Endothelial cell (in vitro differentiated cells): ENCODE measurements around the gene ADGRB2. TPM values are rescaled to one million over a fixed set of nuclear protein-coding genes. Genes with fewer than 3 reads are reported as not detected.

Source experiments
- DNase-seq: peaks from one replicate; pipeline ENCODE4 v3.0.0; 2021; ENCODE audit warnings: low spot score
- H3K27ac Mint-ChIP-seq: one replicate; pipeline ENCODE4 v1.8.0; 2021; ENCODE audit warnings: mixed read lengths, inconsistent platforms; ENCODE audit not compliant: unreplicated experiment
- H3K27me3 Mint-ChIP-seq: one replicate; pipeline ENCODE4 v1.8.0; 2021; ENCODE audit warnings: mild to moderate bottlenecking, moderate library complexity, mixed read lengths, inconsistent platforms; ENCODE audit not compliant: unreplicated experiment
- H3K36me3 Mint-ChIP-seq: one replicate; pipeline ENCODE4 v1.8.0; 2021; ENCODE audit warnings: mild to moderate bottlenecking, low read depth, mixed read lengths, inconsistent platforms; ENCODE audit not compliant: unreplicated experiment
- H3K4me1 Mint-ChIP-seq: one replicate; pipeline ENCODE4 v1.8.0; 2021; ENCODE audit warnings: mild to moderate bottlenecking, mixed read lengths, inconsistent platforms; ENCODE audit not compliant: unreplicated experiment
- H3K4me3 Mint-ChIP-seq: one replicate; pipeline ENCODE4 v1.8.0; 2021; ENCODE audit warnings: mild to moderate bottlenecking, mixed read lengths, inconsistent platforms; ENCODE audit not compliant: unreplicated experiment
- H3K9me3 Mint-ChIP-seq: one replicate; pipeline ENCODE4 v1.8.0; 2021; ENCODE audit warnings: mixed read lengths, inconsistent platforms; ENCODE audit not compliant: unreplicated experiment
- total RNA-seq: library from RNA; stranded (reverse); fragmentation: NEBNext Ultra II Directional; extraction: Animal tissue kit (Norgen Biotek cat#: 25700); gene quantifications from one replicate; pipeline ENCODE4 v1.2.1, GENCODE V29; 2021; ENCODE audit not compliant: unreplicated experiment
- TF ChIP-seq, protein P1 (sequence below): fragments of 200-600 bp; sonication (generic); IDR thresholded peaks from one replicate; pipeline ENCODE4 v1.5.0; 2021; ENCODE audit warnings: antibody characterized with exemption; ENCODE audit not compliant: unreplicated experiment

Gene ADGRB2
- total RNA-seq, 1 donor from 2014 or later: 0.44 TPM

DNA sequence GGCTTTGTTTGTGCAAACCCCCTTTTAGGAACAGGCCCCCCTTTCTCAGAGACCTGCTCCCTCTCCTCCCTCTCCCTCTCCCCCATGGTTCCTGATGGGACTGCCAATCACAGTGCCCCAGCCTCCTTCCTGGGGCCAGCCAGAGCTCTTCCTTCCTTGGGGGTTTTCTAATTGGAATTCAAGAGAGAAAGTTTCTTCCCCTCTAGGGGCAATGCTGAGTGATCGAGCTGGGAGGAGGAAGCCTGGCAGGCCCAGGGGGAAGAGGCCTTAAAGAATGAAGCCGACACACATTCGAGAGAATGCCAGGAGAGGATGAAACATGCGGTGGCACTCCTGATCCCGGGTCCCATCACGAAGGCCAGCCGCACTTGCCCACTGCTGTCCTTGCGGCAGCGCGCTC lies 39.0 kb downstream of the ADGRB2 start:
- no peak overlapping the region for H3K27ac Mint-ChIP-seq

GRCh38 chr1:31723828-31724359 lies 40.2 kb downstream of the ADGRB2 start:
- H3K27me3 Mint-ChIP-seq: peaks cover 6% of the 10 kb centered on the region
- TF ChIP-seq, protein P1, sequence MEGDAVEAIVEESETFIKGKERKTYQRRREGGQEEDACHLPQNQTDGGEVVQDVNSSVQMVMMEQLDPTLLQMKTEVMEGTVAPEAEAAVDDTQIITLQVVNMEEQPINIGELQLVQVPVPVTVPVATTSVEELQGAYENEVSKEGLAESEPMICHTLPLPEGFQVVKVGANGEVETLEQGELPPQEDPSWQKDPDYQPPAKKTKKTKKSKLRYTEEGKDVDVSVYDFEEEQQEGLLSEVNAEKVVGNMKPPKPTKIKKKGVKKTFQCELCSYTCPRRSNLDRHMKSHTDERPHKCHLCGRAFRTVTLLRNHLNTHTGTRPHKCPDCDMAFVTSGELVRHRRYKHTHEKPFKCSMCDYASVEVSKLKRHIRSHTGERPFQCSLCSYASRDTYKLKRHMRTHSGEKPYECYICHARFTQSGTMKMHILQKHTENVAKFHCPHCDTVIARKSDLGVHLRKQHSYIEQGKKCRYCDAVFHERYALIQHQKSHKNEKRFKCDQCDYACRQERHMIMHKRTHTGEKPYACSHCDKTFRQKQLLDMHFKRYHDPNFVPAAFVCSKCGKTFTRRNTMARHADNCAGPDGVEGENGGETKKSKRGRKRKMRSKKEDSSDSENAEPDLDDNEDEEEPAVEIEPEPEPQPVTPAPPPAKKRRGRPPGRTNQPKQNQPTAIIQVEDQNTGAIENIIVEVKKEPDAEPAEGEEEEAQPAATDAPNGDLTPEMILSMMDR: no peak
- peaks cover 7% of the 10 kb centered on the region for H3K4me1 Mint-ChIP-seq
- no peaks in the 10 kb centered on the region for H3K9me3 Mint-ChIP-seq
- peak; percentile 87 for DNase-seq
- no peaks in the 10 kb centered on the region for H3K36me3 Mint-ChIP-seq
- H3K27ac Mint-ChIP-seq: no peak overlapping the region
- no peak overlapping the region for H3K4me3 Mint-ChIP-seq

More for the DNA sequence above, 39.0 kb downstream of the ADGRB2 start:
- Mint-ChIP-seq H3K4me3 (no peak overlapping the region), H3K36me3 (no peaks in the 10 kb centered on the region), H3K27me3 (peaks cover 12% of the 10 kb centered on the region), H3K4me1 (peaks cover 7% of the 10 kb centered on the region), H3K9me3 (no peaks in the 10 kb centered on the region)
- no peak for DNase-seq
- TF ChIP-seq, protein P1: no peak

GRCh38 chr1:31718327-31718897 lies 45.7 kb downstream of the ADGRB2 start:
- TF ChIP-seq, protein P1: no peak
- H3K4me3 Mint-ChIP-seq: no peak overlapping the region
- H3K36me3 Mint-ChIP-seq: no peaks in the 10 kb centered on the region
- H3K27ac Mint-ChIP-seq: no peak overlapping the region
- H3K9me3 Mint-ChIP-seq: no peaks in the 10 kb centered on the region
- H3K4me1 Mint-ChIP-seq: peaks cover 8% of the 10 kb centered on the region
- H3K27me3 Mint-ChIP-seq: peaks cover 5% of the 10 kb centered on the region
- DNase-seq: no peak

DNA sequence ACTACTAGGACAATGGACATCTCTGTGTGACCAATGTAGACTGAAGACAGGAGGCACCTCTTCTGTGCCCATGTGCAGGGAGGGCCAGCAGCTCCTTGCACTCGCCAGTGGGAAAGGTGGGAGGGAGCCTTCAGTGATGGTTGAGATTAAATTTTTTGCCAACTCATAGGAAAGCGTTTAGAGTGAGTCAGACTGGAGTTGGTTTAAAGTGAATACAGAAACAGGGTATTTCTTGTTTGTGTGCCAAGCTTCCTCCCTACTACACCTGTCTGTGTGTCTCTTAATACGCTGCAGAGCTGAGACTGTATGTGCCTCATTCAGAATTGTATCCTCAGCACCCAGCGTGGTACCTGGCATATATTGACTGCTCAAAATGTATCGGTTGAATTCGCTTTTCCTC lies 46.8 kb downstream of the ADGRB2 start:
- Mint-ChIP-seq H3K4me3 (no peak overlapping the region), H3K27me3 (peaks cover 7% of the 10 kb centered on the region), H3K27ac (no peak overlapping the region), H3K4me1 (peaks cover 11% of the 10 kb centered on the region), H3K9me3 (no peaks in the 10 kb centered on the region), H3K36me3 (no peaks in the 10 kb centered on the region)
- TF ChIP-seq, protein P1: no peak
- no peak for DNase-seq

GRCh38 chr1:31715873-31716220 lies 48.3 kb downstream of the ADGRB2 start:
- Mint-ChIP-seq H3K4me1 (peaks cover 15% of the 10 kb centered on the region), H3K4me3 (peak overlapping the region; percentile 59), H3K36me3 (no peaks in the 10 kb centered on the region), H3K9me3 (no peaks in the 10 kb centered on the region), H3K27me3 (peaks cover 12% of the 10 kb centered on the region), H3K27ac (no peak overlapping the region)
- TF ChIP-seq, protein P1: no peak
- no peak for DNase-seq
